ENCODE measurements around the gene EFCAB6.

DNA sequence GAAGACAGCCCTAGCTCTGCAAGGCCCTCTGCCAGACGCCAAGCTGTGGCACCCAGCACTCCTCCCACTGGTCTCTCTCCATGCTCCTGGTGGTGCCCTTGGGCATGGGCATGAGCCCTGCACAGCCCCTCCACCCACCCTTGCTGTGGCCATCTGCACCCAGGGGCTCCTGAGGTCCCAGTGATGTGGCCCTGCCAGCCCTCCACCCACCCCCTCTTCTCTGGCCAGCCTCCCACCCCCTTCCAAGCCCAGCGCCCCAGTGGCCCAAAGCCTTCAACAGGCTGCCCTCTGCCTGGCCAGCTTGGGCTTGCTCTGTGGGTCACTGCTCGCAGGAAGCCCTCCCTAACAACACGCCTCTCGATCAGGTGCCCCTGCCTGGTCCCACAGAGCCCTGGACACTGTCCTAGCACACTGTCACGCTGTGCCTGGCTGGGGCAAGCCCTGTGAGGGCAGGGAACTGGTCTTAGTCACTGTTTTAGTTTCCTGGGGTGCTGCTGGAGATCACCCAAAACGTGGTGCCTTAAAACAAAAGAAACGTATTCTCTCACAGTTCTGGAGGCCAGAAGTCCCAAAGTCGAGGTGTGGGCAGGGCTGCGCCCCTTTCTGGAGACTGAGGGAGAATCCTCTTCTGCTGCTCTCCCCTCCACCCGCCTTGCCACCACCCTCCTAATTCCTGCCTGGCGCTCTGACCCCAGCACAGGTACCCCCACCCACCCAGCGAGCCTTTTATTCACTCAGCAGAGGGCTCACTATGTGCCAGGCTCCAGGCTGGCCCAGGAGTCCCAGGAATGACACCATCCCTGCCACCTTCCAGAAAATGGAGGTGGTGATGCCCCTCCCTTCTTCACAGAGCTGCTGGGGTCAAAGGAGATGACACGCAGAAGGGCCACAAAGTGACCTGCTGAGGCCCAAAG, 35.5 kb upstream of the EFCAB6 start:
- TF ChIP-seq, protein P1, sequence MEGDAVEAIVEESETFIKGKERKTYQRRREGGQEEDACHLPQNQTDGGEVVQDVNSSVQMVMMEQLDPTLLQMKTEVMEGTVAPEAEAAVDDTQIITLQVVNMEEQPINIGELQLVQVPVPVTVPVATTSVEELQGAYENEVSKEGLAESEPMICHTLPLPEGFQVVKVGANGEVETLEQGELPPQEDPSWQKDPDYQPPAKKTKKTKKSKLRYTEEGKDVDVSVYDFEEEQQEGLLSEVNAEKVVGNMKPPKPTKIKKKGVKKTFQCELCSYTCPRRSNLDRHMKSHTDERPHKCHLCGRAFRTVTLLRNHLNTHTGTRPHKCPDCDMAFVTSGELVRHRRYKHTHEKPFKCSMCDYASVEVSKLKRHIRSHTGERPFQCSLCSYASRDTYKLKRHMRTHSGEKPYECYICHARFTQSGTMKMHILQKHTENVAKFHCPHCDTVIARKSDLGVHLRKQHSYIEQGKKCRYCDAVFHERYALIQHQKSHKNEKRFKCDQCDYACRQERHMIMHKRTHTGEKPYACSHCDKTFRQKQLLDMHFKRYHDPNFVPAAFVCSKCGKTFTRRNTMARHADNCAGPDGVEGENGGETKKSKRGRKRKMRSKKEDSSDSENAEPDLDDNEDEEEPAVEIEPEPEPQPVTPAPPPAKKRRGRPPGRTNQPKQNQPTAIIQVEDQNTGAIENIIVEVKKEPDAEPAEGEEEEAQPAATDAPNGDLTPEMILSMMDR (IDR thresholded peaks at IDR 0.05; ENCODE audit: extremely low read depth in 1 of 2, insufficient read depth in 1 of 2, low read depth in 1 of 2, low read length in 2 of 2) = no peak
- TF ChIP-seq POLR2AphosphoS5 (IDR thresholded peaks at IDR 0.05; ENCODE audit: insufficient read depth, low read depth, low read length) = no peak

All from endothelial cell of umbilical vein (primary cell).